ENCODE measurements around the gene MTRR. TPM values are rescaled to one million over a fixed set of nuclear protein-coding genes. Genes with fewer than 3 reads are reported as not detected.

Gene MTRR
- total RNA-seq, 1 experiment from 2014 or later, result 57.8 TPM

DNA sequence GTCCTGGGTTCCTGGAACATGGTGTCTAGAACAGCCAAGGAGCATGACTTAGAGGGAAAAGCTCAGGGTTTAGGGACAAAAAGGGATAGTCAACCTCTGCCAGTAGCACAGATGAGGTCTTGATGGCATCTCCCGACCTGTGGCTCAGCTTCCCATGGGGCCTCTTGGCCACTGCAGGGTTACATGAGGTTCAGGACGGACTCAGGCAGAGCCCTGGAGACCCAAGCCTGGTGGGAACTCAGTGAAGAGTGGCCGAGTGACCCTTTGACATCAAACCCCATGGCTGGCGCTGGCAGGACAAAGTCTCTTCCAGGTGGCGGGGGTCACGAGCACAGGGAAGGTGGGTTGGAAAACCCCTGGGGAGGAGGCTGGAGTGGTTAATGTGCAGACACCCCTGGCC lies 57.8 kb downstream of the MTRR start:
- intact Hi-C loops (cut with micrococcal nuclease; ENCODE audit: unreplicated experiment) (loop anchor here (5.0 kb wide), 1 partner anchor 1281 kb away; no protein-coding TSS in a partner anchor), in situ Hi-C loops (cut with HindIII; ENCODE audit: low pct_unique_long_range_greater_than_20kb, low sequenced_read_pairs) (loop anchor here (25.0 kb wide), 1 partner anchor 1611 kb away; the partner anchor contains the start of gene SEMA5A)
- no peak for ATAC-seq
- Histone ChIP-seq H3K4me3 (ENCODE audit: low read depth in 2 of 2, low read length in 2 of 2) (no peak overlapping the region), H3K27me3 (ENCODE audit: control insufficient read depth, insufficient read depth, low read length) (no peaks in the 10 kb centered on the region; the same call in 1 of the 2 replicates), H3K4me1 (ENCODE audit: control insufficient read depth, insufficient read depth, low read length) (no peaks in the 10 kb centered on the region), H3K27ac (ENCODE audit: low read length) (no peak overlapping the region), H3K9me3 (ENCODE audit: control insufficient read depth, insufficient read depth, low read depth, low read length) (no peaks in the 10 kb centered on the region), H3K36me3 (ENCODE audit: control insufficient read depth, insufficient read depth, low read length) (no peaks in the 10 kb centered on the region)
- POLR2A ChIA-PET, result no interaction called here
- DNase-seq (ENCODE audit: low read depth, low spot score), result no peak
- CTCF ChIA-PET, result interaction anchor here (0.5 kb wide), 1 partner anchor 1491 kb away, joined by 7 read pairs; no protein-coding TSS in a partner anchor
- TF ChIP-seq TCF7L2 (IDR thresholded peaks at IDR 0.05; ENCODE audit: low read depth, low read length) (no peak), POLR2AphosphoS5 (IDR thresholded peaks at IDR 0.05; ENCODE audit: low read depth, low read length) (no peak), SIN3A (IDR thresholded peaks at IDR 0.05; ENCODE audit: borderline replicate concordance, insufficient read depth, low read depth, low read length) (no peak)
- TF ChIP-seq, protein P1, sequence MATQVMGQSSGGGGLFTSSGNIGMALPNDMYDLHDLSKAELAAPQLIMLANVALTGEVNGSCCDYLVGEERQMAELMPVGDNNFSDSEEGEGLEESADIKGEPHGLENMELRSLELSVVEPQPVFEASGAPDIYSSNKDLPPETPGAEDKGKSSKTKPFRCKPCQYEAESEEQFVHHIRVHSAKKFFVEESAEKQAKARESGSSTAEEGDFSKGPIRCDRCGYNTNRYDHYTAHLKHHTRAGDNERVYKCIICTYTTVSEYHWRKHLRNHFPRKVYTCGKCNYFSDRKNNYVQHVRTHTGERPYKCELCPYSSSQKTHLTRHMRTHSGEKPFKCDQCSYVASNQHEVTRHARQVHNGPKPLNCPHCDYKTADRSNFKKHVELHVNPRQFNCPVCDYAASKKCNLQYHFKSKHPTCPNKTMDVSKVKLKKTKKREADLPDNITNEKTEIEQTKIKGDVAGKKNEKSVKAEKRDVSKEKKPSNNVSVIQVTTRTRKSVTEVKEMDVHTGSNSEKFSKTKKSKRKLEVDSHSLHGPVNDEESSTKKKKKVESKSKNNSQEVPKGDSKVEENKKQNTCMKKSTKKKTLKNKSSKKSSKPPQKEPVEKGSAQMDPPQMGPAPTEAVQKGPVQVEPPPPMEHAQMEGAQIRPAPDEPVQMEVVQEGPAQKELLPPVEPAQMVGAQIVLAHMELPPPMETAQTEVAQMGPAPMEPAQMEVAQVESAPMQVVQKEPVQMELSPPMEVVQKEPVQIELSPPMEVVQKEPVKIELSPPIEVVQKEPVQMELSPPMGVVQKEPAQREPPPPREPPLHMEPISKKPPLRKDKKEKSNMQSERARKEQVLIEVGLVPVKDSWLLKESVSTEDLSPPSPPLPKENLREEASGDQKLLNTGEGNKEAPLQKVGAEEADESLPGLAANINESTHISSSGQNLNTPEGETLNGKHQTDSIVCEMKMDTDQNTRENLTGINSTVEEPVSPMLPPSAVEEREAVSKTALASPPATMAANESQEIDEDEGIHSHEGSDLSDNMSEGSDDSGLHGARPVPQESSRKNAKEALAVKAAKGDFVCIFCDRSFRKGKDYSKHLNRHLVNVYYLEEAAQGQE (IDR thresholded peaks at IDR 0.05; ENCODE audit: insufficient read depth in 1 of 2, low read depth in 2 of 2, low read length in 1 of 2), result no peak
- TF ChIP-seq, protein P2, sequence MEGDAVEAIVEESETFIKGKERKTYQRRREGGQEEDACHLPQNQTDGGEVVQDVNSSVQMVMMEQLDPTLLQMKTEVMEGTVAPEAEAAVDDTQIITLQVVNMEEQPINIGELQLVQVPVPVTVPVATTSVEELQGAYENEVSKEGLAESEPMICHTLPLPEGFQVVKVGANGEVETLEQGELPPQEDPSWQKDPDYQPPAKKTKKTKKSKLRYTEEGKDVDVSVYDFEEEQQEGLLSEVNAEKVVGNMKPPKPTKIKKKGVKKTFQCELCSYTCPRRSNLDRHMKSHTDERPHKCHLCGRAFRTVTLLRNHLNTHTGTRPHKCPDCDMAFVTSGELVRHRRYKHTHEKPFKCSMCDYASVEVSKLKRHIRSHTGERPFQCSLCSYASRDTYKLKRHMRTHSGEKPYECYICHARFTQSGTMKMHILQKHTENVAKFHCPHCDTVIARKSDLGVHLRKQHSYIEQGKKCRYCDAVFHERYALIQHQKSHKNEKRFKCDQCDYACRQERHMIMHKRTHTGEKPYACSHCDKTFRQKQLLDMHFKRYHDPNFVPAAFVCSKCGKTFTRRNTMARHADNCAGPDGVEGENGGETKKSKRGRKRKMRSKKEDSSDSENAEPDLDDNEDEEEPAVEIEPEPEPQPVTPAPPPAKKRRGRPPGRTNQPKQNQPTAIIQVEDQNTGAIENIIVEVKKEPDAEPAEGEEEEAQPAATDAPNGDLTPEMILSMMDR (IDR thresholded peaks at IDR 0.05), result no peak
- no TSS peak for BruUV-seq (replicated peaks)

DNA sequence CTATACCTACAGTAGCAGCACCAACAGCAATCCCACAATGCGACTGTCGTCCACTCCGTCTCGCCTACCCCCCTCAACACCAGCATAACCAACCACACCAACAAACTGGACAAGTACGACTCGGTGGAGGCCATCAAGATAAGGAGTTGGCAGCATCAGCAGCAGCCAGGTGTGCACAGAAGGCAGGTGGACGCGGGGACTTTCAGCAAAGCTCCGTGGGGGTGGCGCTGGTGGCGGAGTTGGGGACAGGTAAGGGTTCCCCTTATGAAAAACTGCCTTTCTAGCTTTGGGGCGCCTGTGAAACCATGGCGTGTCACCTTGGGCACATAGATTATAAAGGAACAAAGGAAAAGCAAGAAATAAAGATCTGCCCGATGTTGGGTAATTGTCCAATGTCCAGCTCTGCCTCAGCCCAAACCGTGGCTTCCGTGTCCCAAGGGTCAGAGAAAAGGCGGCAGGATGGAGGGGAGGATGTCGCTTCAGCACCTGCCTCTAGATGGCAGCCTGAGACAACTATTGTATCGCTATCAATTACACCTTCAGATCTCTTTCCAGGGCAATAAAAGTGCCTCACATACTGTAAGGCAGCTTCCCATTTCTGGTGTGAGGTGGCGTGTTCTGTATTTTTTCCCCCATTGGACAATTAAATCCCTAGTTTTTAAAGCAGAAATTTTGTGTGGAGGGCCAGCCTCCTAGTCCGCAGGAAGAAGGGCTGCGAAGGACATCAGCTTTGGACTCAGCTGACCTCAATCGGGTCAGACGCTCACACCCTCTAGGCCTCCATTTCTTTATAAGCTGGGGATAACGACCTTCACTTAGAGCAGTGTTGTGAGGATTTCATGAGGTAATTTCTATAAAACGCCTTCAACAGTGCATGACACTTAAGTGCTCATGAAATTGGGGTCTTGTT lies 58.8 kb downstream of the MTRR start:
- H3K9me3 ChIP-seq (ENCODE audit: control insufficient read depth, insufficient read depth, low read depth, low read length), result no peaks in the 10 kb centered on the region
- in situ Hi-C loops (cut with HindIII; ENCODE audit: low pct_unique_long_range_greater_than_20kb, low sequenced_read_pairs) (loop anchor here (25.0 kb wide), 1 partner anchor 1610 kb away; the partner anchor contains the start of gene SEMA5A), intact Hi-C loops (cut with micrococcal nuclease; ENCODE audit: unreplicated experiment) (loop anchor here (5.0 kb wide), 1 partner anchor 1280 kb away; no protein-coding TSS in a partner anchor)
- peak; percentile 95 for ATAC-seq
- TF ChIP-seq, protein P2 (IDR thresholded peaks at IDR 0.05), result peak; percentile 85
- TF ChIP-seq POLR2AphosphoS5 (IDR thresholded peaks at IDR 0.05; ENCODE audit: low read depth, low read length) (no peak), SIN3A (IDR thresholded peaks at IDR 0.05; ENCODE audit: borderline replicate concordance, insufficient read depth, low read depth, low read length) (no peak), TCF7L2 (IDR thresholded peaks at IDR 0.05; ENCODE audit: low read depth, low read length) (0 out of 2 replicates have a peak, but pooled peaks have one; percentile 31)
- TF ChIP-seq, protein P1 (IDR thresholded peaks at IDR 0.05; ENCODE audit: insufficient read depth in 1 of 2, low read depth in 2 of 2, low read length in 1 of 2), result no peak
- ChIA-PET CTCF (interaction anchor here (1.0 kb wide), 1 partner anchor 753 kb away, joined by 3 read pairs; no protein-coding TSS in a partner anchor), POLR2A (no interaction called here)
- DNase-seq (ENCODE audit: low read depth, low spot score), result peak; percentile 48
- H3K27me3 ChIP-seq (ENCODE audit: control insufficient read depth, insufficient read depth, low read length), result no peaks in the 10 kb centered on the region; the same call in 1 of the 2 replicates
- no peak overlapping the region for H3K4me3 ChIP-seq (ENCODE audit: low read depth in 2 of 2, low read length in 2 of 2)
- no peaks in the 10 kb centered on the region for H3K36me3 ChIP-seq (ENCODE audit: control insufficient read depth, insufficient read depth, low read length)
- BruUV-seq (replicated peaks), result no TSS peak
- no peak overlapping the region for H3K27ac ChIP-seq (ENCODE audit: low read length)
- H3K4me1 ChIP-seq (ENCODE audit: control insufficient read depth, insufficient read depth, low read length), result no peaks in the 10 kb centered on the region
